H9 (cell line): ENCODE measurements around the gene TMEM117. TPM values are rescaled to one million over a fixed set of nuclear protein-coding genes. Genes with fewer than 3 reads are reported as not detected.

ENCODE experiments used
- DNase-seq: peaks from one replicate; pipeline ENCODE4 v3.0.0-alpha.2; 2017
- H2AFZ ChIP-seq: one replicate; pipeline ENCODE4 v1.6.1; 2013; ENCODE audit warnings: mild to moderate bottlenecking, low read length, control low read depth, moderate library complexity
- H2AK5ac ChIP-seq: 2 replicates; pipeline ENCODE4 v1.6.1; 2013; ENCODE audit warnings: low read length, control low read depth, mixed read lengths; ENCODE audit not compliant: insufficient read length
- H2BK120ac ChIP-seq: one replicate; pipeline ENCODE4 v1.6.1; 2013; ENCODE audit warnings: low read depth, mild to moderate bottlenecking, low read length, control low read depth, inconsistent platforms; ENCODE audit not compliant: poor library complexity, severe bottlenecking
- H2BK12ac ChIP-seq: 2 replicates; pipeline ENCODE4 v1.6.1; 2013; ENCODE audit warnings: low read length, control low read depth, mixed read lengths, low read depth; ENCODE audit not compliant: insufficient read length
- H2BK15ac ChIP-seq: 2 replicates; pipeline ENCODE4 v1.6.1; 2013; ENCODE audit warnings: low read depth, low read length, control low read depth
- H2BK20ac ChIP-seq: one replicate; pipeline ENCODE4 v1.6.1; 2013; ENCODE audit warnings: low read depth, mild to moderate bottlenecking, low read length, control low read depth, inconsistent platforms; ENCODE audit not compliant: poor library complexity, severe bottlenecking
- H2BK5ac ChIP-seq: 2 replicates; pipeline ENCODE4 v1.6.1; 2013; ENCODE audit warnings: low read length, control low read depth, mixed read lengths; ENCODE audit not compliant: insufficient read length
- H3K14ac ChIP-seq: 2 replicates; pipeline ENCODE4 v1.6.1; 2013; ENCODE audit warnings: low read length, control low read depth; ENCODE audit not compliant: insufficient read depth
- H3K18ac ChIP-seq: 2 replicates; pipeline ENCODE4 v1.6.1; 2013; ENCODE audit warnings: low read depth, mild to moderate bottlenecking, mixed read lengths, low read length, control low read depth; ENCODE audit not compliant: insufficient read length
- H3K23ac ChIP-seq: 2 replicates; pipeline ENCODE4 v1.6.1; 2013; ENCODE audit warnings: low read length, control low read depth, mixed read lengths, low read depth; ENCODE audit not compliant: insufficient read length
- H3K23me2 ChIP-seq: 2 replicates; pipeline ENCODE4 v1.6.1; 2013; ENCODE audit warnings: low read depth, mild to moderate bottlenecking, mixed read lengths, low read length, control low read depth; ENCODE audit not compliant: insufficient read length, poor library complexity, severe bottlenecking
- H3K27ac ChIP-seq: 2 replicates; pipeline ENCODE4 v1.5.1; 2013; ENCODE audit warnings: low read length, control low read depth, mixed read lengths, low read depth; ENCODE audit not compliant: insufficient read length
- H3K27me3 ChIP-seq: 2 replicates; pipeline ENCODE4 v1.6.1; 2013; ENCODE audit warnings: low read length, control low read depth, inconsistent platforms; ENCODE audit not compliant: insufficient read depth
- H3K4ac ChIP-seq: 2 replicates; pipeline ENCODE4 v1.6.1; 2013; ENCODE audit warnings: low read depth, mild to moderate bottlenecking, control low read depth, inconsistent platforms, low read length, moderate library complexity
- H3K4me1 ChIP-seq: 2 replicates; pipeline ENCODE4 v1.6.1; 2013; ENCODE audit warnings: low read length, control low read depth, inconsistent platforms; ENCODE audit not compliant: insufficient read depth
- H3K4me2 ChIP-seq: 2 replicates; pipeline ENCODE4 v1.6.1; 2013; ENCODE audit warnings: low read length, control low read depth, mixed read lengths; ENCODE audit not compliant: insufficient read length, insufficient read depth
- H3K56ac ChIP-seq: 2 replicates; pipeline ENCODE4 v1.6.1; 2013; ENCODE audit warnings: low read depth, mild to moderate bottlenecking, mixed read lengths, low read length, control low read depth; ENCODE audit not compliant: insufficient read length
- H3K79me1 ChIP-seq: 2 replicates; pipeline ENCODE4 v1.6.1; 2013; ENCODE audit warnings: low read depth, mild to moderate bottlenecking, moderate library complexity, low read length, control low read depth, inconsistent platforms; ENCODE audit not compliant: insufficient read depth, poor library complexity, severe bottlenecking
- H3K79me2 ChIP-seq: 2 replicates; pipeline ENCODE4 v1.6.1; 2013; ENCODE audit warnings: low read length, control low read depth, inconsistent platforms; ENCODE audit not compliant: insufficient read depth
- H3K9ac ChIP-seq: 2 replicates; pipeline ENCODE4 v1.6.1; 2013; ENCODE audit warnings: low read length, control low read depth, mixed read lengths; ENCODE audit not compliant: insufficient read length; ENCODE audit errors: extremely low read depth
- H3K9me3 ChIP-seq: one replicate; pipeline ENCODE4 v1.6.1; 2013; ENCODE audit warnings: low read depth, low read length, inconsistent platforms; ENCODE audit not compliant: control insufficient read depth
- H3T11ph ChIP-seq: one replicate; pipeline ENCODE4 v1.6.1; 2013; ENCODE audit warnings: mild to moderate bottlenecking, low read length, control low read depth, inconsistent platforms
- H4K20me1 ChIP-seq: one replicate; pipeline ENCODE4 v1.6.1; 2013; ENCODE audit not compliant: control insufficient read depth, insufficient read length, insufficient read depth
- H4K5ac ChIP-seq: 2 replicates; pipeline ENCODE4 v1.6.1; 2013; ENCODE audit warnings: low read depth, mild to moderate bottlenecking, mixed read lengths, low read length, control low read depth; ENCODE audit not compliant: insufficient read length
- H4K8ac ChIP-seq: replicated peaks from 2 replicates; pipeline ENCODE4 v1.6.1; 2013; ENCODE audit warnings: low read length, control low read depth, mixed read lengths, low read depth; ENCODE audit not compliant: insufficient read length
- H4K91ac ChIP-seq: 2 replicates; pipeline ENCODE4 v1.6.1; 2013; ENCODE audit warnings: low read depth, mild to moderate bottlenecking, moderate library complexity, mixed read lengths, low read length, control low read depth; ENCODE audit not compliant: insufficient read length
- H3K27ac Mint-ChIP-seq, 3 experiments: 2 replicates in 2 of 3; 3 replicates in 1 of 3; pipeline ENCODE4 v1.8.0; 2020 to 2021; ENCODE audit warnings: mixed read lengths in 3 of 3, mild to moderate bottlenecking in 1 of 3, moderate library complexity in 1 of 3
- H3K27me3 Mint-ChIP-seq: 2 replicates; pipeline ENCODE4 v1.8.0; 2021; ENCODE audit warnings: low read depth, mild to moderate bottlenecking, moderate library complexity, mixed read lengths
- H3K36me3 Mint-ChIP-seq, 3 experiments: 2 replicates in 2 of 3; 3 replicates in 1 of 3; pipeline ENCODE4 v1.8.0; 2020 to 2021; ENCODE audit warnings: low read depth in 3 of 3, mixed read lengths in 3 of 3; ENCODE audit not compliant: insufficient read depth in 1 of 3
- H3K4me1 Mint-ChIP-seq, 2 experiments: 2 replicates each; pipeline ENCODE4 v1.8.0; 2020; ENCODE audit warnings: mixed read lengths in 2 of 2
- H3K4me3 Mint-ChIP-seq, 2 experiments: 2 replicates in 1 of 2; 3 replicates in 1 of 2; pipeline ENCODE4 v1.8.0; 2020 to 2021; ENCODE audit warnings: mild to moderate bottlenecking in 2 of 2, mixed read lengths in 2 of 2, moderate library complexity in 1 of 2
- H3K9me3 Mint-ChIP-seq, 2 experiments: 2 replicates in 1 of 2; 3 replicates in 1 of 2; pipeline ENCODE4 v1.8.0; 2020; ENCODE audit warnings: mild to moderate bottlenecking in 2 of 2, mixed read lengths in 2 of 2, moderate library complexity in 1 of 2
- CTCF ChIP-seq: fragments of 200-600 bp; sonication (generic); conservative IDR thresholded peaks from 3 replicates; pipeline ENCODE4 v1.8.0; 2021; ENCODE audit warnings: antibody characterized with exemption, mild to moderate bottlenecking
- WGBS: extraction: QIAGEN DNeasy Blood & Tissue Kit; methylation state at CpG from one replicate; pipeline ENCODE4 v1.1.7; 2013; ENCODE audit warnings: missing lambda C conversion rate, low lambda C conversion rate, mixed read lengths; ENCODE audit not compliant: insufficient read length; ENCODE audit errors: extremely low coverage; 5-methylcytosine and 5-hydroxymethylcytosine counted together
- total RNA-seq: library from RNA; stranded (reverse); gene quantifications from 2 replicates; pipeline ENCODE4 v1.2.1, GENCODE V29; 2021

Gene TMEM117
- total RNA-seq, 1 experiment from 2014 or later: 1.7 TPM

- no peaks in the 10 kb centered on the region for H3K79me1 ChIP-seq
- H3K4me1 ChIP-seq: no peaks in the 10 kb centered on the region
- TF ChIP-seq CTCF: no peak
- Mint-ChIP-seq H3K4me1 (peaks cover 6% of the 10 kb centered on the region in 2 experiments; a peak in 3 of 4 replicates), H3K27me3 (no peaks in the 10 kb centered on the region), H3K27ac (no peak overlapping the region), H3K9me3 (no peaks in the 10 kb centered on the region), H3K4me3 (no peak overlapping the region), H3K36me3 (no peaks in the 10 kb centered on the region; a peak in 1 of 7 replicates)
- no peak overlapping the region for H2AK5ac ChIP-seq
- no peak overlapping the region for H3K27ac ChIP-seq
- no peak overlapping the region for H2BK12ac ChIP-seq
- H2AFZ ChIP-seq: no peak overlapping the region
- H2BK5ac ChIP-seq: no peak overlapping the region
- no peak overlapping the region for H2BK15ac ChIP-seq
- H3K4ac ChIP-seq: no peak overlapping the region
- H3K23me2 ChIP-seq: no peaks in the 10 kb centered on the region
- H3K4me2 ChIP-seq: no peak overlapping the region
- H3K27me3 ChIP-seq: no peaks in the 10 kb centered on the region
- H3K9me3 ChIP-seq: no peaks in the 10 kb centered on the region
- no CpG with 5 or more reads among the region's 2 CpGs for WGBS
- H4K5ac ChIP-seq: no peak overlapping the region
- no peak for DNase-seq
- no peaks in the 10 kb centered on the region for H3K79me2 ChIP-seq
- H3T11ph ChIP-seq: no peak overlapping the region
- no peak overlapping the region for H3K56ac ChIP-seq
- H4K20me1 ChIP-seq: no peaks in the 10 kb centered on the region
- no peak overlapping the region for H2BK120ac ChIP-seq
- no peak overlapping the region for H4K91ac ChIP-seq
- H3K14ac ChIP-seq: no peak overlapping the region
- no peak overlapping the region for H2BK20ac ChIP-seq
- no peak overlapping the region for H3K23ac ChIP-seq
- H3K18ac ChIP-seq: no peak overlapping the region
- no peak overlapping the region for H4K8ac ChIP-seq
- H3K9ac ChIP-seq: no peak overlapping the region
Observed at GRCh38 chr12:44225149-44225510, 389.2 kb downstream of the TMEM117 start.
